Uterus (tissue), 2 donors: ENCODE data around the gene PSKH1.

Source experiments
- POLR2A ChIP-seq, 2 donors: fragments of 450-650 bp; IDR thresholded peaks; one replicate each; pipeline ENCODE4 v1.6.1; 2016; ENCODE audit warnings: antibody characterized with exemption in 2 of 2, mild to moderate bottlenecking in 1 of 2, moderate library complexity in 1 of 2
- TF ChIP-seq, protein P1 (sequence below), 4 experiments: fragments of 200-600 bp in 2 of 4; fragments of 450-650 bp in 2 of 4; sonication (generic) in 2 of 4; IDR thresholded peaks; one replicate each; pipeline ENCODE4 v1.5.1; 2016 to 2019; ENCODE audit warnings: antibody characterized with exemption in 4 of 4, mild to moderate bottlenecking in 2 of 4, moderate library complexity in 1 of 4

DNA sequence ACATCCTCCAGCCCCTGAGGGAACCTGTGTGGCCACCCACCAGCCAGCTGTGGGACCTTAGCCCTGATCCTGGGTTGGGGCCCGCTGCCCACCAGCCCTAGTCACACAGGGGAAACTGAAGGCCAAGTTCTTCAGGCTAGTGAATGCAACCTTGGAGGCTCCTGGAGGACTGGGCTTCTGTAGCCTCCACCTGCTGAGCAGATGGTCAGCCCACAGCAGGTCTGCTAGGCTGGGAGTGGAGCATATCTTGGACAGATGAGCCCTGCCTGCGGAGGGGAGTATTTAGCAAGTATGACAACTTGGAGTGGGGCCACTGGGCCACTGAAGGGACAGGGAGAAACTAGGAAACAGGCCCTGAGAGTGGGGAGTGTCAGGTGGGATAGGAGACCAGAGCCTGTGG, 83.2 kb downstream of the PSKH1 start:
- TF ChIP-seq, protein P1, sequence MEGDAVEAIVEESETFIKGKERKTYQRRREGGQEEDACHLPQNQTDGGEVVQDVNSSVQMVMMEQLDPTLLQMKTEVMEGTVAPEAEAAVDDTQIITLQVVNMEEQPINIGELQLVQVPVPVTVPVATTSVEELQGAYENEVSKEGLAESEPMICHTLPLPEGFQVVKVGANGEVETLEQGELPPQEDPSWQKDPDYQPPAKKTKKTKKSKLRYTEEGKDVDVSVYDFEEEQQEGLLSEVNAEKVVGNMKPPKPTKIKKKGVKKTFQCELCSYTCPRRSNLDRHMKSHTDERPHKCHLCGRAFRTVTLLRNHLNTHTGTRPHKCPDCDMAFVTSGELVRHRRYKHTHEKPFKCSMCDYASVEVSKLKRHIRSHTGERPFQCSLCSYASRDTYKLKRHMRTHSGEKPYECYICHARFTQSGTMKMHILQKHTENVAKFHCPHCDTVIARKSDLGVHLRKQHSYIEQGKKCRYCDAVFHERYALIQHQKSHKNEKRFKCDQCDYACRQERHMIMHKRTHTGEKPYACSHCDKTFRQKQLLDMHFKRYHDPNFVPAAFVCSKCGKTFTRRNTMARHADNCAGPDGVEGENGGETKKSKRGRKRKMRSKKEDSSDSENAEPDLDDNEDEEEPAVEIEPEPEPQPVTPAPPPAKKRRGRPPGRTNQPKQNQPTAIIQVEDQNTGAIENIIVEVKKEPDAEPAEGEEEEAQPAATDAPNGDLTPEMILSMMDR (IDR thresholded peaks at IDR 0.05) = no peak
- TF ChIP-seq POLR2A (IDR thresholded peaks at IDR 0.05) = no peak
